Thoracic aorta (tissue), 2 donors: Measurements from ENCODE around the gene NOP9. TPM values are rescaled to one million over a fixed set of nuclear protein-coding genes. Genes with fewer than 3 reads are reported as not detected.
A peak's percentile ranks its signal among the peaks of the same experiment; 100 is the strongest.

Source experiments
- ATAC-seq: fragments of 150-250 bp; one replicate; pipeline ENCODE4 v1.8.0; 2017; ENCODE audit warnings: low read depth; ENCODE audit not compliant: insufficient number of reproducible peaks, low FRiP score
- DNase-seq: peaks from one replicate; pipeline ENCODE4 v3.0.0-alpha.2; 2020; ENCODE audit warnings: low spot score
- H3K27ac ChIP-seq, 2 donors: fragments of 200-600 bp; sonication (generic); 1 replicate in 1 of 2; 2 replicates in 1 of 2; pipeline ENCODE4 v1.5.1; 2016; ENCODE audit warnings: mild to moderate bottlenecking in 2 of 2, moderate library complexity in 2 of 2
- H3K27me3 ChIP-seq: fragments of 200-600 bp; sonication (generic); replicated peaks from 2 replicates; pipeline ENCODE4 v1.6.0; 2016; ENCODE audit warnings: mild to moderate bottlenecking; ENCODE audit not compliant: insufficient read depth
- H3K36me3 ChIP-seq: fragments of 200-600 bp; sonication (generic); one replicate; pipeline ENCODE4 v1.5.1; 2016
- H3K4me1 ChIP-seq, 2 donors: fragments of 200-600 bp; sonication (generic); 1 replicate in 1 of 2; 2 replicates in 1 of 2; pipeline versions ENCODE4 v1.5.1 to v1.6.0; 2016; ENCODE audit warnings: low read depth in 2 of 2, mild to moderate bottlenecking in 1 of 2; ENCODE audit not compliant: control insufficient read depth in 1 of 2
- H3K4me3 ChIP-seq: fragments of 200-600 bp; sonication (generic); 2 replicates; pipeline ENCODE4 v1.5.1; 2016; ENCODE audit warnings: mild to moderate bottlenecking
- H3K9me3 ChIP-seq: fragments of 200-600 bp; sonication (generic); 2 replicates; pipeline ENCODE4 v1.5.1; 2016
- CTCF ChIP-seq: fragments of 200-600 bp; sonication (generic); IDR thresholded peaks from one replicate; pipeline ENCODE4 v1.5.1; 2019; ENCODE audit warnings: antibody characterized with exemption
- total RNA-seq, 2 donors: library from RNA; depleted of rRNA; stranded (reverse); fragments of >200 nt; gene quantifications; one replicate each; pipeline versions ENCODE4 v1.1.0 to v1.2.3, GENCODE V29; 2016

Gene NOP9
- total RNA-seq = 10 to 100 TPM; 15.8 to 19.2 TPM

- DNase-seq (peak; percentile 69), ATAC-seq (peak; percentile 76)
- Histone ChIP-seq H3K9me3 (no peaks in the 10 kb centered on the region), H3K4me3 (peak within 1 kb of the TSS; percentile 77), H3K4me1 (peaks cover 13 to 16% of the 10 kb centered on the region in 2 donors), H3K27ac (peak within 1 kb of the TSS; percentile 52 to 64), H3K36me3 (peaks cover 35% of the 10 kb centered on the region), H3K27me3 (no peaks in the 10 kb centered on the region)
- TF ChIP-seq CTCF = no peak
Observed at GRCh38 chr14:24299255-24300191, at the start of gene NOP9, which contains the start of gene DHRS1. Gene NOP9, plus strand, starts transcription at chr14:24299850. Its CDS starts 105 bp downstream, at chr14:24299955. Gene DHRS1, minus strand, starts transcription at chr14:24299780. Its CDS starts 674 bp downstream, at chr14:24299106.

GRCh38 chr14:24250354-24250753 is 49.3 kb upstream of the NOP9 start:
- H3K4me1 ChIP-seq = no peaks in the 10 kb centered on the region
- no peak overlapping the region for H3K27ac ChIP-seq
- DNase-seq = no peak
- H3K4me3 ChIP-seq = no peak overlapping the region
- no peaks in the 10 kb centered on the region for H3K27me3 ChIP-seq
- TF ChIP-seq CTCF = no peak
- no peak for ATAC-seq
- no peaks in the 10 kb centered on the region for H3K36me3 ChIP-seq
- no peaks in the 10 kb centered on the region for H3K9me3 ChIP-seq

GRCh38 chr14:24251880-24252288 is 47.8 kb upstream of the NOP9 start:
- no peak for TF ChIP-seq CTCF
- ATAC-seq (no peak), DNase-seq (no peak)
- Histone ChIP-seq H3K4me3 (no peak overlapping the region), H3K9me3 (no peaks in the 10 kb centered on the region), H3K36me3 (no peaks in the 10 kb centered on the region), H3K27ac (no peak overlapping the region), H3K4me1 (no peaks in the 10 kb centered on the region), H3K27me3 (no peaks in the 10 kb centered on the region)

GRCh38 chr14:24252289-24253124 is 47.1 kb upstream of the NOP9 start:
- DNase-seq (no peak), ATAC-seq (no peak)
- H3K36me3 ChIP-seq = no peaks in the 10 kb centered on the region

More at GRCh38 chr14:24252289-24253124, 47.1 kb upstream of the NOP9 start:
- H3K4me1 ChIP-seq = no peaks in the 10 kb centered on the region
- H3K4me3 ChIP-seq = no peak overlapping the region
- H3K9me3 ChIP-seq = no peaks in the 10 kb centered on the region
- no peak for TF ChIP-seq CTCF
- no peaks in the 10 kb centered on the region for H3K27me3 ChIP-seq
- no peak overlapping the region for H3K27ac ChIP-seq
